ENCODE data around the gene DNPH1. TPM values are rescaled to one million over a fixed set of nuclear protein-coding genes. Genes with fewer than 3 reads are reported as not detected.

DNPH1 gene
- total and polyA plus RNA-seq, 5 donors = 25.7 to 60.4 (median 34.1) TPM

GRCh38 chr6:43178951-43179830, 50.1 kb downstream of the DNPH1 start:
- no peaks in the 10 kb centered on the region for H3K4me1 ChIP-seq (ENCODE audit: control insufficient read depth, insufficient read depth, low read length)
- no peaks in the 10 kb centered on the region for H3K9me3 ChIP-seq (ENCODE audit: control insufficient read depth, low read length)
- no peak for ATAC-seq
- no peak overlapping the region for H3K4me3 ChIP-seq (ENCODE audit: low read length)
- intact Hi-C loops (cut with DNase I) = no loop called here
- no peak for DNase-seq
- no peaks in the 10 kb centered on the region for H3K27me3 ChIP-seq (ENCODE audit: control insufficient read depth, insufficient read depth)
- WGBS = 88% methylated on average over 20 of the region's 20 CpGs
- no peak overlapping the region for H3K27ac ChIP-seq (ENCODE audit: low read length)

DNA sequence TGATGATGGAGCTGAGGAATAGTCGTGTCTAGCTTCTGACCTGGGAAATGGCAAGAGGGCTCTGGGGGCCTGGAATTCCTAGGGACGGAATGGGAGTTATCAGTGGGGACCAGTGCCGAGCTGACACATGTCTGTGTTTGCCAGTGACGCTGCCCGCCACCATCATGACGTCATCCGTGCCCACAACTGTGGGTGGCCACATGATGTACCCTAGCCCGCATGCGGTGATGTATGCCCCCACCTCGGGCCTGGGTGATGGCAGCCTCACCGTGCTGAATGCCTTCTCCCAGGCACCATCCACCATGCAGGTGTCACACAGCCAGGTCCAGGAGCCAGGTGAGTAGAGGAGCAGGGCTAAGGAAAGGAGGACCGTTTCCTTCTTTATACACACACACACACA, 51.1 kb downstream of the DNPH1 start:
- DNase-seq (no peak), ATAC-seq (no peak)
- intact Hi-C loops (cut with DNase I) = no loop called here
- peaks cover 5% of the 10 kb centered on the region for H3K4me1 ChIP-seq (ENCODE audit: control insufficient read depth, insufficient read depth, low read length)
- H3K27ac ChIP-seq (ENCODE audit: low read length) = no peak overlapping the region
- H3K4me3 ChIP-seq (ENCODE audit: low read length) = no peak overlapping the region
- H3K9me3 ChIP-seq (ENCODE audit: control insufficient read depth, low read length) = no peaks in the 10 kb centered on the region
- WGBS = 85% methylated on average over 12 of the region's 12 CpGs
- H3K27me3 ChIP-seq (ENCODE audit: control insufficient read depth, insufficient read depth) = no peaks in the 10 kb centered on the region

DNA sequence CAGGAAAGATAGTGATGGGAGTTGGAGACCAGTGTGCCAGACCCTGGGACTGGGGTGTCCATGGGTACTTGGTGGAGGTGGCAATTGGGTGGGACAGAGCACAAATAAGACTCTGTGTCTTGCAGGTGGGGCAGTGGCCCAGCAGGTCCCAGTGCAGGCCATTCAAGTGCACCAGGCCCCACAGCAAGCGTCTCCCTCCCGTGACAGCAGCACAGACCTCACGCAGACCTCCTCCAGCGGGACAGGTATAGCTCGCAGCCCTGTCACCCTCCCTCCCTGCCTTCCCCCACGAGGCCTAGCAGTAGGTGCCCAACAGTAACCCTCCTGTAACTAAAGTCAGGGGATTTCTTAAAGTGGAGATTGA, 52.9 kb downstream of the DNPH1 start:
- no peak overlapping the region for H3K27ac ChIP-seq (ENCODE audit: low read length)
- 93% methylated on average over 6 of the region's 6 CpGs for WGBS
- DNase-seq (peak in 1 of 3 donors; percentile 47), ATAC-seq (no peak)
- H3K9me3 ChIP-seq (ENCODE audit: control insufficient read depth, low read length) = no peaks in the 10 kb centered on the region
- no peaks in the 10 kb centered on the region for H3K27me3 ChIP-seq (ENCODE audit: control insufficient read depth, insufficient read depth)
- H3K4me1 ChIP-seq (ENCODE audit: control insufficient read depth, insufficient read depth, low read length) = peaks cover 10% of the 10 kb centered on the region
- no peak overlapping the region for H3K4me3 ChIP-seq (ENCODE audit: low read length)
- intact Hi-C loops (cut with DNase I) = no loop called here

- intact Hi-C loops (cut with DNase I) = no loop called here
- peaks cover 10% of the 10 kb centered on the region for H3K4me1 ChIP-seq (ENCODE audit: control insufficient read depth, insufficient read depth, low read length)
- WGBS = 89% methylated on average over 11 of the region's 11 CpGs
- no peak overlapping the region for H3K4me3 ChIP-seq (ENCODE audit: low read length)
- no peaks in the 10 kb centered on the region for H3K9me3 ChIP-seq (ENCODE audit: control insufficient read depth, low read length)
- DNase-seq = no peak
- no peak overlapping the region for H3K27ac ChIP-seq (ENCODE audit: low read length)
- ATAC-seq = no peak
- no peaks in the 10 kb centered on the region for H3K27me3 ChIP-seq (ENCODE audit: control insufficient read depth, insufficient read depth)
These were observed 53.4 kb downstream of the DNPH1 start for GRCh38 chr6:43175676-43176422.

Other genes with a start within 250 kb of the DNPH1 start
- gene PPP2R5D, start 244.9 kb downstream of the DNPH1 start, total RNA-seq = 10 to 100 TPM; 32.1 to 39.3 (median 37.6) TPM
- gene PPP2R5D, start 244.9 kb downstream of the DNPH1 start, polyA plus RNA-seq = 26.4 TPM
- 10 to 100 TPM; 29.9 to 44.4 (median 34.6) TPM for gene MEA1, start 215.5 kb downstream of the DNPH1 start, total RNA-seq
- 59.3 TPM for gene MEA1, start 215.5 kb downstream of the DNPH1 start, polyA plus RNA-seq
- gene KLHDC3, start 215.2 kb downstream of the DNPH1 start, total RNA-seq = 100 to 1,000 TPM in 3 of 4 donors, 10 to 100 TPM in 1; 97.3 to 176 (median 138) TPM
- gene KLHDC3, start 215.2 kb downstream of the DNPH1 start, polyA plus RNA-seq = 170 TPM
- gene RRP36, start 207.9 kb downstream of the DNPH1 start, total RNA-seq = 10 to 100 TPM; 28.2 to 34.3 (median 29.6) TPM
- 27.2 TPM for gene RRP36, start 207.9 kb downstream of the DNPH1 start, polyA plus RNA-seq
- gene CUL7, start 175.6 kb downstream of the DNPH1 start, total RNA-seq = 1 to 10 TPM; 6.7 to 9.6 (median 9.2) TPM
- gene CUL7, start 175.6 kb downstream of the DNPH1 start, polyA plus RNA-seq = 4.5 TPM
- 10 to 100 TPM; 83.2 to 94.2 (median 87.8) TPM for gene MRPL2, start 170.0 kb downstream of the DNPH1 start, total RNA-seq
- gene MRPL2, start 170.0 kb downstream of the DNPH1 start, polyA plus RNA-seq = 92.7 TPM
- 10 to 100 TPM; 36.9 to 51.2 (median 40.1) TPM for gene KLC4, start 169.8 kb downstream of the DNPH1 start, total RNA-seq
- 32.4 TPM for gene KLC4, start 169.8 kb downstream of the DNPH1 start, polyA plus RNA-seq
- gene PTK7, start 153.2 kb downstream of the DNPH1 start, total RNA-seq = 1 to 10 TPM; 5.8 to 9.4 (median 8.2) TPM
- 4.1 TPM for gene PTK7, start 153.2 kb downstream of the DNPH1 start, polyA plus RNA-seq
- gene SRF, start 58.2 kb downstream of the DNPH1 start, total RNA-seq = 100 to 1,000 TPM in 1 of 4 donors, 10 to 100 TPM in 3; 64.7 to 114 (median 72.7) TPM
- 55.3 TPM for gene SRF, start 58.2 kb downstream of the DNPH1 start, polyA plus RNA-seq
- gene CUL9, start 47.3 kb downstream of the DNPH1 start, total RNA-seq = 10 to 100 TPM; 14.6 to 18.7 (median 16.3) TPM
- 15.7 TPM for gene CUL9, start 47.3 kb downstream of the DNPH1 start, polyA plus RNA-seq
- under 1 TPM; 0.33 to 0.69 (median 0.58) TPM for gene TTBK1, start 14.0 kb upstream of the DNPH1 start, total RNA-seq
- gene TTBK1, start 14.0 kb upstream of the DNPH1 start, polyA plus RNA-seq = 0.29 TPM
- not detected for gene SLC22A7, start 68.8 kb upstream of the DNPH1 start, total RNA-seq
- gene SLC22A7, start 68.8 kb upstream of the DNPH1 start, polyA plus RNA-seq = not detected
- gene CRIP3, start 79.3 kb upstream of the DNPH1 start, total RNA-seq = 1 to 10 TPM; 1.5 to 3.4 (median 2.7) TPM
- 2.6 TPM for gene CRIP3, start 79.3 kb upstream of the DNPH1 start, polyA plus RNA-seq
- 10 to 100 TPM in 3 of 4 donors, 1 to 10 TPM in 1; 9.2 to 14.0 (median 11.4) TPM for gene ZNF318, start 140.2 kb upstream of the DNPH1 start, total RNA-seq
- gene ZNF318, start 140.2 kb upstream of the DNPH1 start, polyA plus RNA-seq = 4.6 TPM
- 10 to 100 TPM; 11.0 to 16.0 (median 14.0) TPM for gene ABCC10, start 198.1 kb upstream of the DNPH1 start, total RNA-seq
- gene ABCC10, start 198.1 kb upstream of the DNPH1 start, polyA plus RNA-seq = 12.7 TPM
- gene DLK2, start 226.1 kb upstream of the DNPH1 start, total RNA-seq = under 1 TPM in 3 of 4 donors, not detected in 1; 0.42 to 0.49 (median 0.47) TPM
- 1.1 TPM for gene DLK2, start 226.1 kb upstream of the DNPH1 start, polyA plus RNA-seq
- 10 to 100 TPM; 17.2 to 23.9 (median 20.1) TPM for gene TJAP1, start 248.1 kb upstream of the DNPH1 start, total RNA-seq
- 15.5 TPM for gene TJAP1, start 248.1 kb upstream of the DNPH1 start, polyA plus RNA-seq

Data from right cardiac atrium (tissue), 5 donors.